Measurements from ENCODE around the gene FAM219A. TPM values are rescaled to one million over a fixed set of nuclear protein-coding genes. Genes with fewer than 3 reads are reported as not detected.

Gene FAM219A, protein sequence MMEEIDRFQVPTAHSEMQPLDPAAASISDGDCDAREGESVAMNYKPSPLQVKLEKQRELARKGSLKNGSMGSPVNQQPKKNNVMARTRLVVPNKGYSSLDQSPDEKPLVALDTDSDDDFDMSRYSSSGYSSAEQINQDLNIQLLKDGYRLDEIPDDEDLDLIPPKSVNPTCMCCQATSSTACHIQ
- total RNA-seq = 8.6 and 9.3 TPM in 2 replicates

DNA sequence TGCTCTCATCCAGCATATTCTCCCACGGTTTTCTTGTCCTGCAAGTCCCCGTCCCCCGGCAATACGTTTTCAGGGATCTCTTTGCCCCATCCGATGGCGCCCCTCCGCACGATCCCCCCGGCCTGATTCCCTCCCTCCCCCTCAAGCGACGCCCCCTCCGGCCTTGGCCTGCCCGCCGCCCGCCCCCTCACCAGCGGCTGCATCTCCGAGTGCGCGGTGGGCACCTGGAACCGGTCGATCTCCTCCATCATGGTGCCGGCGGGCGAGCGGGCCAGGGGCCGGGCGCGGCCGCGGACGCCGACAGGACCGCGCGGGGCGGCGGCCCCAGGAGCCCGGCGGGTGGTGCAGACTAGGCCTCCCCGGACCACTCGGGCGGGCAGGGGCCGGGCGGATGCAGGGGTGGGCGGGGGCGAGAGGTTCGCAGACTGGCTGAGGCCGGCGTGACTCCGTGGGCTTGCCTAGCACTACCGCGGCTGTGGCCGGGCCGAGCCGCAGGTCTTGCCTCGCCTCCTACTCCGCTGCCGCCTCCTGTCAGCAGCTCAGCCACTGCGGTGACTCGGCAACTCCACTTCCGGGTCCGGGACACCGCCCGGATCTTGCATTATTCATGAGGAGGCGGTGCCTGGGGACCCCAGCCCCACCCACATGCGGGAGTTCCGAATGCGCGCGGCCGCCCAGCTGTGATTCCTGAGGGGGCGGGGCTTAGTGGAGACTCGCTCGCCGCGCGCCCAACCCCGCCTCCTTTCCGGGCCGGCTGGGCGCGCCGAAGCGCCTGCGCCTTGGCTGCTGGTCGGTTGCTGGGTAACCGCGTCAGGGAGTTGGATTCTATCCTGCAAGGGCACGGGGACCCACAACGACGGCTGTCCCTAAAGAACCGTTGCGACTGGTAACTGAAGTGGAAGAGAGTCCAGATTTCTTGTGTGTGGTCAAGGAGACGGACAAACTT, at the start of gene FAM219A, which contains the start of gene DNAI1:
FAM219A (minus strand) TSS at position 558 of the 946 bp plus-strand sequence; CDS start at position 251, 307 bp downstream.
DNAI1 (plus strand) TSS at position 793 of the 946 bp plus-strand sequence. CDS start 201 bp downstream, outside the sequence.

GRCh38 chr9:34376596-34377403, 81.6 kb downstream of the FAM219A start, which contains the start of gene MYORG:
MYORG (minus strand) TSS chr9:34376898; CDS start chr9:34372943, 3,955 bp downstream.

Other genes with a start within 250 kb of the FAM219A start
- gene KIF24, start 129.3 kb downstream of the FAM219A start, total RNA-seq = 0.85 and 2.7 TPM in 2 replicates
- gene NUDT2, start 129.0 kb downstream of the FAM219A start, total RNA-seq = 27.9 and 42.4 TPM in 2 replicates
- 1.4 and 1.5 TPM in 2 replicates for gene MYORG, start 81.7 kb downstream of the FAM219A start, total RNA-seq
- 0.28 TPM in 1 of 2 replicates, not detected in the other for gene DNAI1, start 235 bp upstream of the FAM219A start, total RNA-seq
- gene ENHO, start 64.4 kb upstream of the FAM219A start, total RNA-seq = 0.28 TPM in 1 of 2 replicates, not detected in the other
- gene CNTFR, start 131.2 kb upstream of the FAM219A start, total RNA-seq = not detected in 2 replicates
- gene RPP25L, start 153.5 kb upstream of the FAM219A start, total RNA-seq = 22.8 and 25.7 TPM in 2 replicates
- 79.2 and 166 TPM in 2 replicates for gene DCTN3, start 161.9 kb upstream of the FAM219A start, total RNA-seq
- under 0.01 and 0.28 TPM in 2 replicates for gene ARID3C, start 170.5 kb upstream of the FAM219A start, total RNA-seq
- gene SIGMAR1, start 179.2 kb upstream of the FAM219A start, total RNA-seq = 59.2 and 113 TPM in 2 replicates
- 17.4 and 29.6 TPM in 2 replicates for gene GALT, start 188.1 kb upstream of the FAM219A start, total RNA-seq
- gene IL11RA, start 193.6 kb upstream of the FAM219A start, total RNA-seq = 6.5 and 9.9 TPM in 2 replicates
- gene CCL27, start 204.1 kb upstream of the FAM219A start, total RNA-seq = not detected in 2 replicates
- not detected in 2 replicates for gene CCL19, start 232.7 kb upstream of the FAM219A start, total RNA-seq

All from regular cardiac myocyte (primary cell).